NCI-H526 (cell line): Measurements from ENCODE around the gene CCS.
A peak's percentile ranks its signal among the peaks of the same experiment; 100 is the strongest.
"Not testable (repeated sequence)": the region's sequence is repeated elsewhere in the genome, so short reads cannot be mapped to it uniquely, and the experiment has no call there.

Source experiments
- DNase-seq, 2 experiments: peaks; one replicate each; lab custom pipeline; 2025; lab: John Stamatoyannopoulos, UW

Gene CCS

GRCh38 chr11:66592457-66593302 is at the start of gene CCS, which contains the start of gene CCDC87:
TSS of gene CCS (plus strand) at chr11:66593185. CDS start at chr11:66593262, 77 bp downstream.
TSS of gene CCDC87 (minus strand) at chr11:66593063. CDS start at chr11:66593015, 48 bp downstream.
- peak; percentile 92 to 97 for DNase-seq

- peak; percentile 17 to 80 for DNase-seq
Measured at GRCh38 chr11:66543263-66544107, 49.5 kb upstream of the CCS start.

GRCh38 chr11:66544952-66545351 is 48.0 kb upstream of the CCS start:
- DNase-seq: not testable (repeated sequence)

GRCh38 chr11:66545701-66546367 is 47.2 kb upstream of the CCS start, which contains the start of gene ZDHHC24:
TSS of gene ZDHHC24 (minus strand) at chr11:66546048. CDS start at chr11:66546003, 45 bp downstream.
- peak; percentile 93 to 99 for DNase-seq

GRCh38 chr11:66546368-66546965 is 46.5 kb upstream of the CCS start, which contains the start of gene ACTN3:
TSS of gene ACTN3 (plus strand) at chr11:66546903. CDS start at chr11:66546938, 35 bp downstream.
- DNase-seq: peak; percentile 52 to 57

- no peak for DNase-seq
Measured at GRCh38 chr11:66546966-66547661, 45.9 kb upstream of the CCS start.

GRCh38 chr11:66547662-66548009 is 45.3 kb upstream of the CCS start:
- DNase-seq: no peak

GRCh38 chr11:66548041-66548440 is 44.9 kb upstream of the CCS start:
- DNase-seq: no peak

GRCh38 chr11:66548774-66549630 is 44.0 kb upstream of the CCS start:
- DNase-seq: no peak

- DNase-seq: no peak
Measured at GRCh38 chr11:66549696-66550095, 43.3 kb upstream of the CCS start.

GRCh38 chr11:66550887-66551286 is 42.1 kb upstream of the CCS start:
- DNase-seq: no peak

- no peak for DNase-seq
Measured at GRCh38 chr11:66554602-66555001, 38.4 kb upstream of the CCS start.

- no peak for DNase-seq
Measured at GRCh38 chr11:66555416-66555815, 37.6 kb upstream of the CCS start.

- DNase-seq: no peak
Measured at GRCh38 chr11:66556086-66556485, 36.9 kb upstream of the CCS start.

GRCh38 chr11:66557733-66558326 is 35.2 kb upstream of the CCS start:
- no peak for DNase-seq

- DNase-seq: peak in 1 of 2 experiments; percentile 40
Measured at GRCh38 chr11:66559142-66559865, 33.7 kb upstream of the CCS start.

- no peak for DNase-seq
Measured at GRCh38 chr11:66559866-66560676, 32.9 kb upstream of the CCS start.
